ENCODE data around the gene AHCYL1. TPM values are rescaled to one million over a fixed set of nuclear protein-coding genes. Genes with fewer than 3 reads are reported as not detected.

AHCYL1 gene
- total RNA-seq, 1 experiment from 2014 or later: 89.0 TPM

DNA sequence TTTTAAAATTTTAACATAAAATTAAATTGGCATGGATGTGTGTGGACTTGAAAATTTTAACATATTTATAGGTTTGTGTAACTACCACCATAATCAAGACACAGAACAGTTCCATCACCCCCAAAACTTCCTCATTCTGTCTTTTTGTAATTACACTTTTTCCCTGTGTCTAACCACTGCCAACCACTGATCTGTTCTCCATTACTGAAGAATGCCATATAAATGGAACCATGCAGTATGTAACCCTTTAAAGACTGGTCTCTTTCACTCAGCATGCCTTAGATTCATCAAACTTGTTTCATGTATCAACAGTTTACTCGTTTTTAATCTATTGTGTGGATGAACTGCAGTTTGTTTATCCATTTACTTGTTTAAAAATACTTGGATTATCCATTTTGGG, 13.0 kb upstream of the AHCYL1 start:
- no peaks in the 10 kb centered on the region for H3K79me2 ChIP-seq (ENCODE audit: insufficient read depth, low read length)
- H3K4me1 ChIP-seq (ENCODE audit: insufficient read depth, low read length): no peaks in the 10 kb centered on the region
- no peaks in the 10 kb centered on the region for H3K9me3 ChIP-seq (ENCODE audit: control insufficient read depth, low read depth, low read length)
- H2AK5ac ChIP-seq (ENCODE audit: insufficient read length, low read length): no peak overlapping the region
- H3K23ac ChIP-seq (ENCODE audit: insufficient read length, low read depth, low read length): no peak overlapping the region
- no peak overlapping the region for H3K27ac ChIP-seq (ENCODE audit: insufficient read length, low read depth, low read length)
- H3K4me3 Mint-ChIP-seq: no peak overlapping the region
- H3K56ac ChIP-seq (ENCODE audit: insufficient read length, low read depth, low read length): no peak overlapping the region
- H3K27me3 Mint-ChIP-seq (ENCODE audit: low read depth): peaks cover 12% of the 10 kb centered on the region
- H2AFZ ChIP-seq (ENCODE audit: low read length): no peak overlapping the region
- no peaks in the 10 kb centered on the region for H3K27me3 ChIP-seq (ENCODE audit: insufficient read depth, low read length)
- no peak overlapping the region for H4K8ac ChIP-seq (replicated peaks; ENCODE audit: insufficient read length, low read depth, low read length)
- no peak overlapping the region for H2BK20ac ChIP-seq (ENCODE audit: low read depth, low read length, poor library complexity, severe bottlenecking)
- no peaks in the 10 kb centered on the region for H4K20me1 ChIP-seq (ENCODE audit: control insufficient read depth, insufficient read depth, insufficient read length)
- no peak overlapping the region for H2BK120ac ChIP-seq (ENCODE audit: low read depth, low read length, poor library complexity, severe bottlenecking)
- H3K18ac ChIP-seq (ENCODE audit: insufficient read length, low read depth, low read length): no peak overlapping the region
- H2BK5ac ChIP-seq (ENCODE audit: insufficient read length, low read length): no peak overlapping the region
- no peak overlapping the region for H4K91ac ChIP-seq (ENCODE audit: insufficient read length, low read depth, low read length)
- H3K27ac Mint-ChIP-seq: no peak overlapping the region
- H4K5ac ChIP-seq (ENCODE audit: insufficient read length, low read depth, low read length): no peak overlapping the region
- no peaks in the 10 kb centered on the region for H3K79me1 ChIP-seq (ENCODE audit: insufficient read depth, low read depth, low read length, poor library complexity, severe bottlenecking)
- TF ChIP-seq CTCF (conservative IDR thresholded peaks at IDR 0.05): no peak
- no peaks in the 10 kb centered on the region for H3K4me1 Mint-ChIP-seq
- H3K36me3 Mint-ChIP-seq (ENCODE audit: insufficient read depth in 1 of 3, low read depth in 3 of 3): no peaks in the 10 kb centered on the region
- H3K23me2 ChIP-seq (ENCODE audit: insufficient read length, low read depth, low read length, poor library complexity, severe bottlenecking): no peaks in the 10 kb centered on the region
- no peak overlapping the region for H2BK12ac ChIP-seq (ENCODE audit: insufficient read length, low read depth, low read length)
- H3K9me3 Mint-ChIP-seq: no peaks in the 10 kb centered on the region
- H2BK15ac ChIP-seq (ENCODE audit: low read depth, low read length): no peak overlapping the region
- H3K9ac ChIP-seq (ENCODE audit: extremely low read depth, insufficient read length, low read length): no peak overlapping the region
- DNase-seq: no peak
- H3T11ph ChIP-seq (ENCODE audit: low read length): no peak overlapping the region
- no CpG with 5 or more reads among the region's 1 CpG for WGBS (ENCODE audit: extremely low coverage, insufficient read length, low lambda C conversion rate)
- H3K4me2 ChIP-seq (ENCODE audit: insufficient read depth, insufficient read length, low read length): no peak overlapping the region
- no peak overlapping the region for H3K14ac ChIP-seq (ENCODE audit: insufficient read depth, low read length)
- no peak overlapping the region for H3K4ac ChIP-seq (ENCODE audit: low read depth, low read length)

All from H9 (cell line).